ENCODE measurements around the gene PCIF1. TPM values are rescaled to one million over a fixed set of nuclear protein-coding genes. Genes with fewer than 3 reads are reported as not detected.

Gene PCIF1
- total and polyA plus RNA-seq, 7 donors: 24.7 to 46.7 (median 29.7) TPM

DNA sequence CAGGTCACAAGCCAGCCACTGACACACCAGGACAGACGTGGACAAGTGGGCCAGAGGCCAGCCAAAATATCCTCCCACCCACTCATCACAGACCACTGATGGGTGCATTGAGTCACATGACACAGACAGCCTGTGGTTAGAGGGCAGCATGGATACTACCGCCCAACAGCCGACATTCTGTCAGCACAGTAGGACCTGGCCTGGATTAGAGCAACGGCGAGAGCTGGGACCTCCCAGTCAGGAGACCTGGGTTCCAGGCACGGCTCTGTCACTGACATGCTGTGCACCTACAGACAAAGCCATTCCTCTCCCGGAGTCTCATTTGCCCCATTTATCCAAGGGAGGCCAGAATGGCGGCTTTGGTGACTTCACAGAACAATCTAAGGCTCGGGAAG, 29.5 kb downstream of the PCIF1 start:
- no peak for ATAC-seq
- Histone ChIP-seq H3K27ac (no peak overlapping the region), H3K27me3 (ENCODE audit: insufficient read depth in 3 of 3, low read length in 2 of 3) (no peaks in the 10 kb centered on the region), H3K4me3 (no peak overlapping the region), H3K4me1 (peaks cover 8% of the 10 kb centered on the region), H3K36me3 (ENCODE audit: insufficient read depth in 1 of 2, low read depth in 1 of 2) (peaks cover 16 to 99% of the 10 kb centered on the region in 2 donors), H3K9me3 (no peaks in the 10 kb centered on the region)
- 82 to 85% (median 83%) methylated on average over 9 of the region's 9 CpGs for WGBS, 3 donors
- intact Hi-C loops (cut with DNase I): loop anchor here (5.0 kb wide), 2 partner anchors 72 to 142 kb away; partner anchors contain the start of genes CTSA (in 1 of the 2) and NEURL2 (in 1 of the 2)
- peak in 1 of 2 donors; percentile 16 for DNase-seq
- TF ChIP-seq, protein P1, sequence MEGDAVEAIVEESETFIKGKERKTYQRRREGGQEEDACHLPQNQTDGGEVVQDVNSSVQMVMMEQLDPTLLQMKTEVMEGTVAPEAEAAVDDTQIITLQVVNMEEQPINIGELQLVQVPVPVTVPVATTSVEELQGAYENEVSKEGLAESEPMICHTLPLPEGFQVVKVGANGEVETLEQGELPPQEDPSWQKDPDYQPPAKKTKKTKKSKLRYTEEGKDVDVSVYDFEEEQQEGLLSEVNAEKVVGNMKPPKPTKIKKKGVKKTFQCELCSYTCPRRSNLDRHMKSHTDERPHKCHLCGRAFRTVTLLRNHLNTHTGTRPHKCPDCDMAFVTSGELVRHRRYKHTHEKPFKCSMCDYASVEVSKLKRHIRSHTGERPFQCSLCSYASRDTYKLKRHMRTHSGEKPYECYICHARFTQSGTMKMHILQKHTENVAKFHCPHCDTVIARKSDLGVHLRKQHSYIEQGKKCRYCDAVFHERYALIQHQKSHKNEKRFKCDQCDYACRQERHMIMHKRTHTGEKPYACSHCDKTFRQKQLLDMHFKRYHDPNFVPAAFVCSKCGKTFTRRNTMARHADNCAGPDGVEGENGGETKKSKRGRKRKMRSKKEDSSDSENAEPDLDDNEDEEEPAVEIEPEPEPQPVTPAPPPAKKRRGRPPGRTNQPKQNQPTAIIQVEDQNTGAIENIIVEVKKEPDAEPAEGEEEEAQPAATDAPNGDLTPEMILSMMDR (IDR thresholded peaks at IDR 0.05): no peak

DNA sequence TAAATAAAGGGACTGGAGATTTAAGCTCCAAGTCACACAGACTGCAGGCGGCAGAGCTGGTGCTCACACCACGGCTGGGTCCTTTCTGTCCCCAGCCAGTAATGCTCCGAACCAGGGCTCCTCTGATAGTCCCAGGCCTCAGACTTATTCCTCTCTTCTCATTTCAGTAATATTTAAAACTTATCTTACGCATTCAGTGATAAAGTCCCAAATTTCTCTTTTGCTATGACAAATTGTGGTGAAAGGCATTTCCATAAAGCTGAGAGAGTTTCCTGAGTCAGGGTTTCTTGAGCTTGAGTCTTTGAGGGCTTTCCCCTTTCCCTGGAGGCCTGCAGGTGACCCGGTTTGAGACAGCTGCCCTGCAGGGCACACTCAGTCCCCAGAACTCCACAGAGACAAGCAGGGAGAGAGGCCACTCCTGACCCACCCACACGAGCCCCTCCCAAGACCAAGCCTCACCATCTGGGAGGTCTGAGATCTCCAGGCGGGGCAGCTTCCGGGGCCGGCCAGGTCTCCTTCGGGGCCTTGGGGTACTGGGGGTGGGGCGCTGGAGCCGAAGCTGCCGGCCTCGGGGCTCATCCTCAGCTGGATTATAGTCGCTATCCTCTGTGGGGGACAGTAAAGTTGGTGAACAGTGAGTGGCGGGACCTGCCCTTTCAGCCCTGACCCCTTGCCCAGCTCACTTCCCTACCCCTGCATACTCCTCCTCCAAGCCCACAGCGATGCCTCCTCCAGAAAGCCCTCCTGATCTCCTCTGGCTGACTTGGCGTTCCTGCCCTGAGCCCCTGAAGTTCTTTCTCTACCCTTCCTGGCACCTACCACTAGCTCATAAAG, 30.9 kb downstream of the PCIF1 start:
- Histone ChIP-seq H3K4me1 (peaks cover 21% of the 10 kb centered on the region), H3K4me3 (no peak overlapping the region), H3K9me3 (no peaks in the 10 kb centered on the region), H3K27ac (no peak overlapping the region), H3K27me3 (ENCODE audit: insufficient read depth in 3 of 3, low read length in 2 of 3) (no peaks in the 10 kb centered on the region), H3K36me3 (ENCODE audit: insufficient read depth in 1 of 2, low read depth in 1 of 2) (peaks cover 10 to 90% of the 10 kb centered on the region in 2 donors)
- intact Hi-C loops (cut with DNase I): loop anchor here in 1 of 2 donors (5.0 kb wide), 1 partner anchor 73 kb away; the partner anchor contains the start of genes CTSA and NEURL2
- ATAC-seq (no peak), DNase-seq (peak in 1 of 2 donors; percentile 25)
- 78 to 86% (median 80%) methylated on average over 15 to 18 of the region's 18 CpGs for WGBS, 3 donors
- TF ChIP-seq, protein P1 (IDR thresholded peaks at IDR 0.05): no peak

DNA sequence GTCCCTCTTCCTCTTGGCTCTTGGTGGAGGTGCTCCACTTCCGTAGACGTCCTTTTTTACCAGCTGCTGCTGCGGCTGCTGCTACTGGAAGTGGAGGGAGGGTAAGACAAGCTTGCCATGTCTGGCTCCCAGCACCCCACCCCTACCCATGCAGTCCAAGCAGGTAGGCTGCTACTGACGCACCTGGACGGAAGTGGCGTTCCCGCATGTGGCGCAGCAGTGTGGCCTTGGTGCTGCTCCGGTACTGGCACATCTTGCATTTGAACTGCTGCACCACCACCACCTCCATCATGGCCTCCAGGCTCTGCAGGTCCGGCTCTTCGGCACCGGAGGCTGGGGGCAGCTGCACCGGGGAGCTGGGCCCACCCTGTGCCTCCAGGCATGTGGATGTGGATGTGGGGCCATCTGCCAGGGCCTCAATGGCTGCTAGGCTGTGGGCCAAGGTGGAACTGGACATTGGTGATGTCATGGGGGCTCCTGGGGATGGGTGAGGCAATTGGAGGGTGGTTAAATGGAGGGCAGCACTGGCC, 33.1 kb downstream of the PCIF1 start:
- Histone ChIP-seq H3K27ac (peak overlapping the region; percentile 70), H3K36me3 (ENCODE audit: insufficient read depth in 1 of 2, low read depth in 1 of 2) (peaks cover 7 to 68% of the 10 kb centered on the region in 2 donors), H3K4me1 (peaks cover 27% of the 10 kb centered on the region), H3K4me3 (no peak overlapping the region), H3K9me3 (no peaks in the 10 kb centered on the region), H3K27me3 (ENCODE audit: insufficient read depth in 3 of 3, low read length in 2 of 3) (no peaks in the 10 kb centered on the region)
- 89 to 95% (median 91%) methylated on average over 13 of the region's 13 CpGs for WGBS, 3 donors
- DNase-seq: no peak
- ATAC-seq: no peak
- TF ChIP-seq, protein P1 (IDR thresholded peaks at IDR 0.05): no peak
- intact Hi-C loops (cut with DNase I): loop anchor here in 1 of 2 donors (5.0 kb wide), 1 partner anchor 75 kb away; the partner anchor contains the start of genes CTSA and NEURL2

DNA sequence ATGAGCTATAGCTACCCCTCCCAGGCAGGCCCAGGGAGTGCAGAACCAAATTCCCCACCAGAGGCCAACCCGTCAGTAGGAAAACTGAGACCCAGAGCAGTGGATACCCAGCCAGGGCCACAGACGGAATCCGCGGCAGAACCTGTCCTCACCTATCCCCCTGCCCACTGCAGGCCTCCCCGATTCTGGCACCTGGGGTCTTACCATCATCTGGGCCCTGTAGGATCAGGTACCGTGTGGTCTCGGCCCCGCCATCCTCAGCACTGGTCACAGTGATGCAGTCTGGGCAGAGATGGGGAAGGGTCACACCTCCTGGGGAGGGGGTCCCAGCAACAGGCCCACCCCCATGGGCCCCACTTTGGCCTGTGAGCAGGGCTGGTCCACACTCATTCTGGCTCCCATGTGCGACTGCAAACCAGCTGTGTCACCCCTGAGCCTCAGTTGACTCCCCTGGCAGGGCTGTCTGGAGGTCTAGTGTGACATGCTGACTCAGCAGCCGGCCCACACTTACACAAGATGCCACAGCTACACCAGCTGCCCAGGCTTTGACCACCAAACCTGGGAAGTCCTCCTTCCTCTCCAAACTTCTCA, 33.7 kb downstream of the PCIF1 start:
- ATAC-seq: no peak
- no peaks in the 10 kb centered on the region for H3K27me3 ChIP-seq (ENCODE audit: insufficient read depth in 3 of 3, low read length in 2 of 3)
- peaks cover 7 to 62% of the 10 kb centered on the region in 2 donors for H3K36me3 ChIP-seq (ENCODE audit: insufficient read depth in 1 of 2, low read depth in 1 of 2)
- intact Hi-C loops (cut with DNase I): loop anchor here in 1 of 2 donors (5.0 kb wide), 1 partner anchor 76 kb away; the partner anchor contains the start of genes CTSA and NEURL2
- TF ChIP-seq, protein P1 (IDR thresholded peaks at IDR 0.05): no peak
- DNase-seq: peak in 1 of 2 donors; percentile 72
- no peak overlapping the region for H3K4me3 ChIP-seq
- WGBS, 3 donors: 78 to 94% (median 81%) methylated on average over 9 to 10 of the region's 10 CpGs
- H3K9me3 ChIP-seq: no peaks in the 10 kb centered on the region
- H3K4me1 ChIP-seq: peaks cover 27% of the 10 kb centered on the region
- H3K27ac ChIP-seq: peak overlapping the region; percentile 70

All from psoas muscle (tissue), 8 donors.